ENCODE measurements around the gene RAMP2. TPM values are rescaled to one million over a fixed set of nuclear protein-coding genes. Genes with fewer than 3 reads are reported as not detected.

RAMP2 gene
- total RNA-seq, 1 experiment from 2014 or later = 0.74 TPM

- DNase-seq (ENCODE audit: extremely low read depth, low read depth) = no peak
These were observed 26.2 kb downstream of the RAMP2 start for GRCh38 chr17:42787266-42787665.

GRCh38 chr17:42791948-42792347, 30.9 kb downstream of the RAMP2 start:
- DNase-seq (ENCODE audit: extremely low read depth, low read depth) = no peak

DNA sequence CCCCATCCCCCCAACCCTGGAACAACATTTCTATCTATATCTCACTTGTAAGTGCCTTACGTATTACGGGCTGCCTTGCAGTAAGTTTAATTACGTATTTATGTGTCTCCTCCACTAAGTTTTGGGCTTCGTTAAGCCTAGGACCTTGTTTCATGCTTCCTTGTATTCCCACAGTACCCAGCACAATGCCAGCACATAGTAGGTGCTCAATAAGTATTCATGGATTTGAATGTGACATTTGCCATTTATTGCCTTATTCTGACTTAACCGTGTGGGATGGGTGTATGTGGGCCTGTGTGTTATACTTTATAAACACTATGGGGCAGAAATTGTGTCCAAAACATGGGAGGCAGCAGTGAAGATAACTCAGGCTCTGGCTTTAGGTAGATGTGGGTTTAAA, 31.5 kb downstream of the RAMP2 start:
- DNase-seq (ENCODE audit: extremely low read depth, low read depth) = no peak

GRCh38 chr17:42795061-42795460, 34.0 kb downstream of the RAMP2 start:
- DNase-seq (ENCODE audit: extremely low read depth, low read depth) = no peak

- no peak for DNase-seq (ENCODE audit: extremely low read depth, low read depth)
These were observed 34.4 kb downstream of the RAMP2 start for GRCh38 chr17:42795465-42795864.

GRCh38 chr17:42796066-42796758, 35.2 kb downstream of the RAMP2 start:
- no peak for DNase-seq (ENCODE audit: extremely low read depth, low read depth)

DNA sequence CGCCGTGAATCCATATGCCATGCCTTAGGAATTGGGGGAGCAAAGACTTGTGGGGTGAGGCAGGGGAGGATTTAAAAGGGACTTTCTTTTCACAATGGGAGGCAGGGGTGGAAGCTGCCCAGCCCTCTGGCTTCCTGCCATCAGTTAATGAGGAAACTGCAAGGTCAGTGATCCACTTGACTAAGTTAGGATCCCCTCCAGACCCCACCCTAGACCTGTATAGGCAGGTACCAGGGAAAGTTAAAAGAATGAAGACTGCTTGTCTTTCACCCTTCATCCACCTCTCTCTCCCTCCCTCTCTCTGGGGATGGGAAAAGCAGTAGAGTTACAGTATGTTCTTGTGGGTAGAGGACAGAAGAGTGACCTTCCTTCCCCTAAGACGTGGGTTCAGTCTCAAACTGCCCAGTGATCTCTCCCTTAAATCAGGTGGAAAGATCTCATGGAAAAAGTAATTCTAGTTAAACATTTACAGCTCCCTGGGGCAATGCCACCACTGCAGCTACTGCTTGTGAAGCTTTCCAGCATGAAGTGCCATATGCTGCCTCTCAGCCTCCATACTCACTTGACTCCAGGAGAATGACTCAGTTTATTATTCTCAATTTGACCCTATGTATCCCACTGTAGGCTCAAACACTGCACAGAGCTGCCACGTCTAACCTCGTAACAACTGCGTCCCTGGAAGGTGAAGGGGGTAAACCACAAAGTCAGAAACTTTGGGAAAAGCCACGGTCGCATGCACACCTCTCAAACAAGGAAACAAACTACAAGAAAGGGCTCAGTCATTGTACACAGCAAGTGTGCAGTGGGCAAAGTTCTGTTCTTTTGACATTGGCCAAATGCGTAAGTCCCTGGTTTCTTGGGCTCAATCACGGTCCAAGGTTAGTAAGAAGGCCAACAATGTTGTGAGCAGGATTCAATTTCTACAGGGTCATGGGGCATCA, 36.3 kb downstream of the RAMP2 start:
- no peak for DNase-seq (ENCODE audit: extremely low read depth, low read depth)

DNA sequence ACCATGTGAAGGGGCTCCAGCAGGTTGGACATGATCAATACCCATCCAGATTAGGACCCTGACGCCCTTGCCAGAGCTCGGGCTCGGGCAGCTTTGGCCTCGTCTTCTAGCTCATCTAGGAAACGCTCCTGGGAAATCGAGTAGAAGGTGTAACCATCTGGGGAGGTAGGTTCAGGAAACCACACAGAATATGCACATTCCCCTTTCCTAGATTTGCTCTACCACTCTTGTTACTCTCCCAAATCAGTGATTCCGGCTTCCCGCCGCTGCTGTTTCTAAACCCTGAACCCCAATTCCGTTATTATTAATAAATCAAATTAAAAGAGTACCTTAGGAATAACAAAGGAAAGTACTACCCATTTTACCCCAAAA, 37.0 kb downstream of the RAMP2 start:
- no peak for DNase-seq (ENCODE audit: extremely low read depth, low read depth)

DNA sequence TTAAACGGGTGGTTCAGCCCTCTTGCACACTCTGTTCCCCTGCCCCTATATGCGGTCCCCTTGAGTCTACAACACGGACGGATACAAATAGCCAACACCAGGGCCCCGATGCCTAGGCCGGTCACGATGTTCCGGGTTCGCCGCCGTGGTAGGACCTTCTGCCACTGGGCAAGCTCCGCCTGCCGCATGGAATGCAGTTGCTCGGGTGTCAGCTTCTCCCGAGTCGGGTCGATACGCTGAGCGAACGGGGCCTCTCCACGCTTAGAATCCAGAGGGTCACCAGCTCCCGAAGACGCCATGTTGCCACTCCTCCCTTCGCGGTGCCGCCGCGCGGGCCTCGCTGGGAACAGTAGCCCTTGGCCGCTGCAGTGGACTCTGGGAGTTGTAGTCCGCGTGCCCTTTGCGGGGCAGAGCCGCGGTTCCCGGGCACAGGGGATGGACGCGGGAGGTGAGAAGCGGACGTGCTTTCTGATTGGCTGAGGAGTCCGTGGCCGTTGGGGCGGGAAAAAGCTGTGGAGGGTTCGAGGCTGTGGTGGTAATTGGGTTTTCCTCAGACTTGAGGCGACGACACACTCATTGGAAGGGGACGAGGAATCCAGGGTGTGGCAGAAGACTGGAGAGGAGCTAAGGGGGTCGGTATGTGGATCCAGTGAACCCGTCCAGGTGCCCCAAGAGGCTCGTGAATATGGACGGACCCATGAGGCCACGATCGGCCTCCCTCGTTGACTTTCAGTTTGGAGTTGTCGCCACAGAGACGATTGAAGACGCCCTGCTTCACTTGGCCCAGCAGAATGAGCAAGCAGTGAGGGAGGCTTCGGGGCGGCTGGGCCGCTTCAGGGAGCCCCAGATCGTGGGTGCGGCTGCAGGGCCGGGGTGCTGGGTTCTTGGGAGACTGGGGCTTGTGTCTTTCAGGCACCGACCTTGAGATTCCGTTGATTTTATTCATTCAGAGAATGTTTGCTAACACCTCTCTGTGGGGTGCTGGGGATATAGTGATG, 37.7 kb downstream of the RAMP2 start, which contains the start of the genes CNTD1 and COA3:
TSS of gene CNTD1 (plus strand) at position 479 of the 998 bp plus-strand sequence. CDS start at position 686, 207 bp downstream.
TSS of gene COA3 (minus strand) at position 322 of the 998 bp plus-strand sequence. CDS start at position 299, 23 bp downstream.
- DNase-seq (ENCODE audit: extremely low read depth, low read depth) = peak; percentile 84

DNA sequence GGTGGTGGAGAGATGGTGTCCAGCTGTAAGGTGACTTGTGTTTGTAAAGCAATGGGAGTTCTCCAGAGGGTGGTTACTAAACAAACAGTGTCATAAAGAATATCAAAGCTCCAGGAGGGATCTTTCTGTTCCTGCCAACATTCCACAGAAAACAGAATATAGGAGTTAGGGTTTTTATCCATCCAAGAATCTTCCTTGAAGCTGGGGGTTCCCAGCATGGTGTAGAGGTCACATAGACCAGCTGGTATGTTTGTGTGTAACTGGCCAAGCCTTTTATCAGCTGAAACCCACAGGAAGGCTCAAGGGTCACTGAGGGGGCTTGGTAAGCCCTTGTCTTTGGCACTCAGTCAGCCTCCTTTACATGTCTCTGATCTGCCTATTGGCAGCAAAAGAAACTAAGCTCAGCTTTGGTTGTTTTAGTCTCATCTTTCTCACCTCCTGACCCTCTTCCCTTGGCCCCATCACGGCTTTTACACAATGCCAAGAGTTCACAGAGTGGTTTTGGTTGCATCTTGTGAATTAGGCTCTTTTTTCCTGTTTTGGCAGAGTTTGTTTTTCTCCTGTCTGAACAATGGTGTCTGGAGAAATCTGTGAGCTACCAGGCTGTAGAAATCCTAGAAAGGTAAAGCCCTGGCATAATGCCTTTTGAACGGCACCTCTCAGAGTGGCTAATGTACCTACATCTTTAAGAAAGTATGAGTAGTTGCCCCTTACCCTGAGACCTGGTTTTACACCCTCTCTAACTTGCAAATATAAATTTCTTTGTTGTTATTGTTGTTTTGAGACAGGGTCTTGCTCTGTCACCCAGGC, 42.3 kb downstream of the RAMP2 start:
- DNase-seq (ENCODE audit: extremely low read depth, low read depth) = no peak

DNA sequence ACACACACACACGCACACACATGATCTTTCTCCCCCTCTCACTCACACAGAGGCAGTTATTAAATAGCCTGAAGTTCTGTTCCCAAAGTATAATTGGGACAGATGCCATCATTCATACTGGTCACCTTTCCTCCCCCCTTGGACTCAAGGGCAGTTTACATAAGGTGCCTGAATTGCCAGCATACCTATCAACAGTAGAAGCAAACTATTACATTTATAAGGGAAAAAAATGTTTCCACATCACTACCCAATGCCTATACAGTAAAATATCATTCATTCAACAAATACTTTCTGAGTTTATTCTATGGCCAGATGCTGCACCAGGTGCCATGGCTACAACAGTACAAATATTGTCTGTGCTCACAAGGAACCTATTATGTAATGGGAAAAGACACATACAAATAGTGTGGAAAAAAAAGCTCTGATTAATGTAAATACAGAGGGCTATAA, 43.9 kb downstream of the RAMP2 start:
- DNase-seq (ENCODE audit: extremely low read depth, low read depth) = no peak

DNA sequence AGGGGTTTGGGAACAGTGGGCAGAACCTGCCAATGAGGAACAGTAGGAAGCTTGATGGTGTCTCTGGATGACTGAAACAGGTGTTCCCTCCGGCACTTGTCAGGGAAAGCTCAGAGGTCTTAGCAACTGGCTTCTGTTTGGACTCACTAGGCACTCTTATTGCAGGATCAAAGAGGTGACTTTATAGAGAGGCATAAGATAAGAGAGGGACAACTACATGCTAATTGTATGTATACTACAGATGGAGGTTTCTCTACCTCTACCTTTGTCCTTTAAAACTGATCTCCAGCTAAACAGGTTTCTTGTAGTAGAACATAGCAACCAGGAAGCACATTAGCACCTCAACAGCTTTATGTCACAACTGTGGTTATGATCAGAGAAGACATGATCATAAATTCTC, 45.2 kb downstream of the RAMP2 start:
- DNase-seq (ENCODE audit: extremely low read depth, low read depth) = no peak

- no peak for DNase-seq (ENCODE audit: extremely low read depth, low read depth)
These were observed 48.2 kb downstream of the RAMP2 start for GRCh38 chr17:42809250-42809649.

Small RNA genes lying within 50 kb of the gene (small RNA-seq; reads per million reads assigned to genes)
- 0 reads per million in 2 experiments for gene HMGN2P15

Other genes starting within 250 kb of the RAMP2 start
- gene NAGLU, start 225.0 kb upstream of the RAMP2 start, total RNA-seq (2014; rRNA removed; shearing (Covaris generic)) = 15.1 and 15.3 TPM in 2 replicates
- 0.37 and 0.38 TPM in 2 replicates for gene HSD17B1, start 208.3 kb upstream of the RAMP2 start, total RNA-seq (2014; rRNA removed; shearing (Covaris generic))
- gene COASY, start 199.1 kb upstream of the RAMP2 start, total RNA-seq (2014; rRNA removed; shearing (Covaris generic)) = 36.5 and 38.1 TPM in 2 replicates
- gene MLX, start 194.1 kb upstream of the RAMP2 start, total RNA-seq (2014; rRNA removed; shearing (Covaris generic)) = 35.0 and 41.4 TPM in 2 replicates
- gene PSMC3IP, start 183.5 kb upstream of the RAMP2 start, total RNA-seq (2014; rRNA removed; shearing (Covaris generic)) = 15.0 and 17.1 TPM in 2 replicates
- 32.2 and 35.5 TPM in 2 replicates for gene RETREG3, start 151.9 kb upstream of the RAMP2 start, total RNA-seq (2014; rRNA removed; shearing (Covaris generic))
- 62.1 and 78.8 TPM in 2 replicates for gene TUBG1, start 151.5 kb upstream of the RAMP2 start, total RNA-seq (2014; rRNA removed; shearing (Covaris generic))
- gene TUBG2, start 101.9 kb upstream of the RAMP2 start, total RNA-seq (2014; rRNA removed; shearing (Covaris generic)) = 10.2 and 11.5 TPM in 2 replicates
- gene PLEKHH3, start 84.2 kb upstream of the RAMP2 start, total RNA-seq (2014; rRNA removed; shearing (Covaris generic)) = 18.3 and 19.4 TPM in 2 replicates
- 0.30 and 0.66 TPM in 2 replicates for gene CCR10, start 79.4 kb upstream of the RAMP2 start, total RNA-seq (2014; rRNA removed; shearing (Covaris generic))
- 6.7 and 6.8 TPM in 2 replicates for gene CNTNAP1, start 78.7 kb upstream of the RAMP2 start, total RNA-seq (2014; rRNA removed; shearing (Covaris generic))
- gene EZH1, start 16.2 kb upstream of the RAMP2 start, total RNA-seq (2014; rRNA removed; shearing (Covaris generic)) = 21.0 and 33.8 TPM in 2 replicates
- gene VPS25, start 12.2 kb downstream of the RAMP2 start, total RNA-seq (2014; rRNA removed; shearing (Covaris generic)) = 98.9 and 99.5 TPM in 2 replicates
- 0.61 and 0.64 TPM in 2 replicates for gene WNK4, start 19.4 kb downstream of the RAMP2 start, total RNA-seq (2014; rRNA removed; shearing (Covaris generic))
- gene COA3, start 37.5 kb downstream of the RAMP2 start, total RNA-seq (2014; rRNA removed; shearing (Covaris generic)) = 53.0 and 64.3 TPM in 2 replicates
- 0.17 and 0.98 TPM in 2 replicates for gene CNTD1, start 37.6 kb downstream of the RAMP2 start, total RNA-seq (2014; rRNA removed; shearing (Covaris generic))
- 80.6 and 88.8 TPM in 2 replicates for gene BECN1, start 63.1 kb downstream of the RAMP2 start, total RNA-seq (2014; rRNA removed; shearing (Covaris generic))
- gene PSME3, start 72.2 kb downstream of the RAMP2 start, total RNA-seq (2014; rRNA removed; shearing (Covaris generic)) = 132 and 152 TPM in 2 replicates
- gene AOC2, start 83.4 kb downstream of the RAMP2 start, total RNA-seq (2014; rRNA removed; shearing (Covaris generic)) = 4.5 and 4.7 TPM in 2 replicates
- 1.2 and 1.4 TPM in 2 replicates for gene AOC3, start 90.0 kb downstream of the RAMP2 start, total RNA-seq (2014; rRNA removed; shearing (Covaris generic))
- gene G6PC1, start 139.6 kb downstream of the RAMP2 start, total RNA-seq (2014; rRNA removed; shearing (Covaris generic)) = not detected in 2 replicates
- 33.0 and 38.7 TPM in 2 replicates for gene AARSD1, start 203.2 kb downstream of the RAMP2 start, total RNA-seq (2014; rRNA removed; shearing (Covaris generic))
- gene PTGES3L, start 218.9 kb downstream of the RAMP2 start, total RNA-seq (2014; rRNA removed; shearing (Covaris generic)) = 0.12 TPM in 1 of 2 replicates, not detected in the other
- gene RUNDC1, start 219.3 kb downstream of the RAMP2 start, total RNA-seq (2014; rRNA removed; shearing (Covaris generic)) = 7.9 and 10.9 TPM in 2 replicates
- gene RPL27, start 237.2 kb downstream of the RAMP2 start, total RNA-seq (2014; rRNA removed; shearing (Covaris generic)) = 2,857 and 2,900 TPM in 2 replicates
- gene IFI35, start 245.6 kb downstream of the RAMP2 start, total RNA-seq (2014; rRNA removed; shearing (Covaris generic)) = 22.3 and 26.0 TPM in 2 replicates